GM18951 (cell line): ENCODE measurements around the gene LHFPL6.

ENCODE experiments used
- POLR2A ChIP-seq: IDR thresholded peaks from 4 replicates; pipeline ENCODE4 v1.6.1; 2011; ENCODE audit warnings: mild to moderate bottlenecking; ENCODE audit not compliant: insufficient read length, insufficient read depth; ENCODE audit errors: extremely low read depth
- in situ Hi-C: fragments of 300-500 bp; cut with MboI; formaldehyde crosslinking; loops from one replicate; pipeline ENCODE4 v1.12.0; 2022; ENCODE audit warnings: low sequenced_read_pairs, mixed read lengths, inconsistent platforms; ENCODE audit not compliant: unreplicated experiment

The LHFPL6 gene

DNA sequence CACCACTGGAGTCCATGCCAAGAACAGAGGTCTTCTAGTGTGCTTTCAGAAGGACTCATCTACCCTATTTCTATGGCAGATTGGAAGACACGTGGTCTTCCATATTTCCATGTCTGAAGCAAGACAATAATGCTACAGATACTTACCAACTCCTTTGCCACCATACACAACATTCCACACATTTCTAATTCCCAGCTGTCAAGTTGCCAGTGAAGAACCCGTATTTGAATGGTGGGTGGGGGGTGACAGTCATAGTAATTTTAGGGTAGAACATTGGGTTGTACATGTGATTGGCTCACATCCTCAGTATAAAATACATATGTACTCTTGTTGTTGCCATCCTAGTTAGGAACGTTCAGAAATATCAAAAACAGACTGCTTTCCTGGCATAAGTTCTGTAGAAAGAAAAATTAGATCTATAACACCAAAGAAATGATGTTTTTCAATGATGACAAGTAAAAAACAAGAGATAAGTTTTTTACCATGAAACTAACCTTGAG lies 69.3 kb downstream of the LHFPL6 start:
- in situ Hi-C loops: no loop called here
- TF ChIP-seq POLR2A: no peak

DNA sequence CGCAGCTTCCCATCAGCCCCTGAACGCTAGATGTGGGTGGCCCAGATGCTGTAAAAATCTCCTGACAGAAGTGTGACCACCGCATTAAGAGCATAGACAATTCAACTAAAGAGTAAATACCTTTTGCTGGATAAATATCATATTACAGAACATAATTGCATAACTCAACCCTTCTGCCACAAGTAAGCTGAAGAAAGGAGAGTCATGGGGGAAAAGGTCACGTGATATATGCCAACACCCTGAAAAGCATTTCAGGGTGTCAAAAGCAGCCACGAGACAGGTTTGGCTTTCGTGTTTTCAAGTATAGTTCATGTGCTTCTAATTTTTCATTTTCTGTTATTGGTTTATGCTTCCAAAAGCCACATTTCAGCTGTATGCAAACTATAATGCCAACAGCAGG lies 71.3 kb downstream of the LHFPL6 start:
- in situ Hi-C loops: no loop called here
- no peak for TF ChIP-seq POLR2A

DNA sequence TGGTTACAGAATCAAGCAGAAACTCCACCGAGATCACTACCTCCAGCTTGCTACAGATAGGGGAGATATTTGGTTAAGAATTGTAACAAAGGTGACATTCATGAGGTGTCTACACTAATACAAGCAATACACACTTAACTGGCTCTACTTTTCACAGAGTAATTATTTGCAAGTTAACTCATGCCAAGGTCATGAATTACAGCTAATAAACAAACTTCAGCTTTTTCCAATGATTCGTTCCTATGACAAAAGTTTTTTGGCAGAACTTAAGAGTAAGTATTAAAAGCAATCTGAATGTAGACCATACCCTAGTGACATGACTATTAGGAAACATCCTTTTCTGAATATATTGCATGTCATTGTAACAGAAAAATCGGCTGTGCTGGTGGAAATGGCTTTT lies 72.1 kb downstream of the LHFPL6 start:
- in situ Hi-C loops: no loop called here
- TF ChIP-seq POLR2A: no peak

DNA sequence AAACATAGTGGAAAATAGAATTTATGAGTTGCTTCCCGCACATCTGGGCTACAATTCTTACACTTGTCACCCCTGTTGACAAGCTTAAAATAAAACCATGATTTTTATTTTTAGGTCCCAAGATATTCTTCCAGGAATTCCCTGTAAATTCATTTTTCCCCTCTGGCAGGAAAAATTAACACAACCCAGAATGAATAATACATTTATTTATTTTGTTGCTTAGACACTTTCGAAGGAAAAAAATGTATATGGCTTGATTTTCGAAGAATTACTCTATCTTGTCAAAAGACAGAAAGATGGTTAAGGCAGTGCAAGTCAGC lies 74.4 kb downstream of the LHFPL6 start:
- TF ChIP-seq POLR2A: no peak
- in situ Hi-C loops: no loop called here

DNA sequence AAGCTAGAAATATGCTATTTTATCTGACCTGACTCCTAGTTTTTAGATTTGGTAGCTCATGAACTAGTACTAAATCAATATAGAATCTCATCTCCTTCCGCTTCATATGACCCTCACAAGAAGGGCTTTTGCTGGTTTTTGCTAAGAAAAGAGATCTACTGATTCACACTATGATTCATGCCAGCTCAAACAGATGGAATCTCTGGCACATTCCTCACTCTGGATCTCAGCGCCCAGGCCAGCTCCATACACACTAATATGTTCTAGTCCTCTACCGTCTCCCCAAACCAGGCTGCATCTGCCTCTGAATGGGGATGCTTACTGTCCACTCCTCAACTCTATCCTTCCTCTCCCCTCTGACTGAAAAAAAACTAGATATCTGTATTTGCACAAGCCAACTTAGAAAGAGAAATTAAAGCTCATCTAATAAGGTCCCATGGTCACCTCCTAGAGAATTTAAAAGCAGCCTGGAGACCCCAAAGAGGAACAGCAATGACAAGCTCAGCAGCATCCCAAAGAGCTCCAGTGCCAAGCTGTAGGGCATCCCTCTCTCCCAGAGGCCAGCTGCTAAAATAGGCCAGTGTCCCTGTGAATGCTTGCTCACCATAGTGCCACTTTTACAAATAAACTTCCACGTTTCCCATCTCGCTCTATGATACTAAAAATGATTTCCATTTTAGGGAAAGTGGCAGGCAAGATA lies 74.9 kb downstream of the LHFPL6 start:
- in situ Hi-C loops: no loop called here

DNA sequence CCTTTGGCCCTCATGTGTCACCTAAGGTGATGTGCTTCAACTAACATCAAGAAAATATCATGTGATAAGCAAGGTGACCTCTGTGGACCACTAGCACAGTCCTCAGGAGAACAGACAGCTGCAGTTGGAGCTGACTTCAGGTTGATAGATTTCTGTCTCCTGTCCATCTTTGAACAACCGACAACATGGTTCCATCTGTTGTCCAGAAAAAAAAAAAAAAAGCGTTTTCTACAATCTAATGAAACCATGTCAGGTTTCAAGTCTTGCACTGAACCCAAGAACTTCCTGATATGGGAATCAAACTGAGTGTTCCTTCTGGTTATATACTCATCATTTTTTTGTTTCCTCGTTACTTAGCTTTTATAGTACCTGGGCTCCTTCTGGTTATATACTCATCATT lies 75.7 kb downstream of the LHFPL6 start:
- in situ Hi-C loops: no loop called here
- TF ChIP-seq POLR2A: no peak

More for the DNA sequence above, 74.9 kb downstream of the LHFPL6 start:
- no peak for TF ChIP-seq POLR2A

DNA sequence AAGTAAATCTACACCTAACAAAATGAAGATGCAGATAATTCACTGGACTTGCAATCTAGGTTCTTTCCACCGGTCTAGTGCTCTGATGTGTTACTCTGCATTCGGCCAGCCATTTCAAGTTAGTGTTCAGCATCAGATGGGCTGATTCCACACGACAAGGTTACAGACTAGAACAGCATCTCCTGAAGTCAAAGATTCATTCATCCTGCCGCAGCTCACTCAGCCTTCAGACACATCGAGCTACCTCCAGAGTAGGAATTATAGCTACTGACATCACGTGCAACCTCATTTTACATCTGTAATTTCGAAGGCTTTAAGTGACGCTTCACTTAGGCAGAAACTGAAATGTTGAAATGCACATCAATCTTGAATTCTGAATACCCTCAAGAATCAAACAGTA lies 76.5 kb downstream of the LHFPL6 start:
- TF ChIP-seq POLR2A: no peak
- in situ Hi-C loops: no loop called here

DNA sequence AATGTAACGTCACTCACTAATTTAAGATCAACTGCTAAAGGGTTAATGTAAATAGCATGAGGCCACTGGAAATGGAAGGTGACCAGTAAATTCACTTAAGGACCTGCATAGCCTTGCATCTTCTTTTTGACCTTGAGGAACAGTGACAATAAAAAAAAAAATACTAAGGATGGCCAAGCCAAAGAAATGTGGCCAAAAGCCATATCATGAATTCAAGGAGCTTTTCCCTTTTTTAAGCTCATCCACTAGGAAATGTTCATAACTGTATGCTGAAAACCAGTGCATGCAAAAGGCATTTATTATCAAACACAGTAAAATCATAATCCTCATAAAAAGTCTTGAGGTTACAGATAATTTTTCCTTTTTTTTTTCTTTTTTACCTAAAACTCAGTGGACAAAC lies 77.5 kb downstream of the LHFPL6 start:
- no peak for TF ChIP-seq POLR2A
- in situ Hi-C loops: no loop called here

DNA sequence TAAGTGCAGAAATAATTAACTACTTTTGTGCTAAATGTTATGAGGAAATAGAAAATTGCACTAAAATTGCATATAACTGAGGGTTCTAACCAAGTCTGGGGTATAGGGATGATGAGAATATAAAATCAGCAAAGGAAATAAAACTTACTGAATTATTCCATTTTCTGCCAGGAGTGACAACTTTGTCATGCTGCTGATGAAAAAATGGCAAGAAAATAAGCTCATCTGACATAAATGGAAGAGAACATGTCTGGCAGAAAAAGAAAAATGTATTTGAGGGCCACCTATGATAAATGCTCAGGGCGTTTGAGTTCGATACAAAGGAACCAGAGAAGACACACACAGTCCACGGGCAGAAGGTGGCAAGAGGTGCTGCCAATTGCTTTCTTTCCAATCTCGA lies 78.2 kb downstream of the LHFPL6 start:
- no peak for TF ChIP-seq POLR2A
- in situ Hi-C loops: no loop called here

DNA sequence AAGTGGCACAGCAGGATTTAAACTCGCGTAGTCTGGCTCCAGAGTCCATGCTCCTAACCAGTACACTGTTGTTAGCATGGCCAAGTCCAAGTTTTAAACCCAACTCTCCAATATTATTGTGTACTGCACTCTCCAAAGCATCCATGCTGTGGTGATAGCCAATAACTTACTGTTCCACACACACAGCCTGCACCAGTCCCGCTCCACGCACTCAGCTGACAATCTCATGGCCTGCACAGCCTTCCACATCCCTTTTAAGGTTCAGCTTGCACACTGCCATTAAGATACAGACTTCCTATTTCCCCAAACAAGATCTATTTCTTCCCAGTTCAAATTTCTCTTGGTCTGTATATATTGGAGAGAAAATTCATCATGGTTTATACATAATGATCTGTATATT lies 80.7 kb downstream of the LHFPL6 start:
- in situ Hi-C loops: no loop called here
- no peak for TF ChIP-seq POLR2A

DNA sequence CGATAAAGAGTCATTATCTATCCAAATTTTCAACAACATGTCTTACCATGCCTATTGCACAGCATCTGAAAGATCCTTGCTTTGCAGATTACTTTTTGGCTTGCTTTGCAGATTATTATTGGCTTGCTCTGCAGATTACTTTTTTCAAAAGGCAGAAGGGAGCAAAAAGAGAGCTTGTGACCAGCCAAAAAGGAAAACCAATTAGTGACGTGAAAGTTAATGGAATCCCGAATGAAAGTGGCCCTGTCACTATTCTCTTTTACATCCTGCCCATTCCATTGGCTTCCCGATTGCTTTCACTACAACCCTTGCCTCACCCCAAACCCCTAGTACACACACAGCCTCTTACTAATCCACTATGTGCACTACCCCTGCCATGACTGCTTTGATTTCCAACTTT lies 81.3 kb downstream of the LHFPL6 start:
- TF ChIP-seq POLR2A: no peak
- in situ Hi-C loops: no loop called here

DNA sequence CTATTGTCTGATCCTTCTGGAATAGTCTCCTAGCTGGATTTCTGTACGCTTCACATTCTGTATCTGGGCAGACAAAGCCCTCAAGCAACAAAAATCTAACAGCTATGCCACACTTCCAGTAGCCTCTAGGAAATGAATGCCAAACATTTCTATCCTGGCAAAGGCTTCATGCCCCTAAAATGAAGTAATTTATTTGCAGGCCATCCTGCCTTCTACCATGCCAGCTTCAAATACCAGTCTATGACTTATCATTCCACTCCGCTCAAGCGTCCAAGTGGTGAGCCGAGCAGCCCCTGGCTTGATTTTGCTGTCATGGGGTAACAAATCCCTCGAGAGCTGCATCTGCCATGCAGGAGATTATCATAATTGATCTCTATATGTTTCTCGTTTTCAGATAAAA lies 86.9 kb downstream of the LHFPL6 start:
- TF ChIP-seq POLR2A: no peak
- in situ Hi-C loops: no loop called here

DNA sequence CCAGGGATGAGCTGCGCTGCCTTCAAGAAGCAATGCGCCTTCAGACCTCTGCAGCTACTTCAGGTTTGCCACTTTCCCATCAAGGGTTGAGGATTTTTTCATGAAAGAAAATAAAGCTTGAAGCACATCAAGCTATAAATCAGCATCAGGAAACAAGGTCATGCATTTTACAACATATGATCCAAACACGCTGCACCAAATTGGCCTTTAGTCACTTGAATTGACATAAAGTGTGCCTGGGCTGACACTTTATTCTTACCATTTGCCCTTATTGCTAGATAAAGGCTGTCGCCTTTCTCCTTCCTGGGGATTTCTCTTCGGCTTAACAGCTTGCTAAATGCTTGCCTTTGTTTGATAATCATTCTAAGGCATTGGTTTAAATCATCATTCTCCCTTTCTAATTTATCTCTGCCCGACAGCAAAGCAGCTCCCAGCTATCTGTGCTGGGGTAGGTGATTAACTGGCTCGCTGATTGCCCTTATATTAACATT lies 87.7 kb downstream of the LHFPL6 start:
- TF ChIP-seq POLR2A: no peak
- in situ Hi-C loops: no loop called here

DNA sequence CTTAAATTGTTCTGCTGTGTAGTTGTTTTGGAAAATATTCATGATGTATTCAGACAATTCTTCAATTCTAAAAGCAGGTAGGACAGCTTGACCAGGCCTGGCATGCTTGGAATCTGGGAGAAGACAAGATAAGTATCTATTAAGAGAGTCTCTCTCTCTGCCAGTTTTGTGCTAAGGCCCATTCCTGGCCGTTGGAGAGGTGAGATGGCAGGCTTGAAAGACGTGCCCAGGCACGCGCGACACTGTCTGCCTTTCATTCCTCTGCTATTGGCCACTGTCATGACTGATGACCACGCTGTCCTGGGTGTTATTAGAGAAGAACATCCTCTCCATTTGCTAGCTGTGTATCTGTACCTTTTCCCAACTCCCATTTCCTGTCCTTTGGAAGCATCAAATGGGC lies 90.3 kb downstream of the LHFPL6 start:
- in situ Hi-C loops: no loop called here
- TF ChIP-seq POLR2A: no peak

DNA sequence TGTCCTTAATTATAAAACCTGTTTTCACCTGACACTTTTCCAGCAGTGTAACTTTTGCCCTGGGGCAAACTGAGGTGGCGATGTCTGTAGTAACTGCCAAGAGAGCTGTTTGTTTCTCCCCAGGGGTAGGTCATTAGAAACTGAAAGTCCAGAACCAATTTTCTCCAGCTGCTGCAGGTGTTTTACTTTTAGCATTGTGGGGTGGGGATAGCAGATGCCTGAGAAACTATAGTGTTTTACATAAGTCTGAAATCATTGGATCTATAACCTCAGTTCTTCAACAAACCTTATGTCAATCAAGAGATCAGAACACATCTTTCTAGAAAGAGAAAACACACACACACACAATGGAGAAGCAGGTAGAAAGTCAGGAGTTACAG lies 92.7 kb downstream of the LHFPL6 start:
- in situ Hi-C loops: no loop called here
- TF ChIP-seq POLR2A: no peak
